ENCODE data around the gene IDE.

Gene IDE

GRCh38 chr10:92567952-92568600, 5.8 kb downstream of the IDE start:
- Histone ChIP-seq H3K36me3 (ENCODE audit: control insufficient read depth in 2 of 2, insufficient read depth in 2 of 2, low read length in 2 of 2) (peaks cover 0 to 2% of the 10 kb centered on the region in 2 donors), H3K4me3 (ENCODE audit: low read length in 2 of 2) (no peak overlapping the region), H3K9ac (ENCODE audit: low read depth in 1 of 2, low read length in 2 of 2) (no peak overlapping the region), H3K27ac (ENCODE audit: low read depth in 2 of 2, low read length in 2 of 2) (no peak overlapping the region), H3K27me3 (ENCODE audit: control insufficient read depth in 2 of 2, insufficient read depth in 2 of 2, low read length in 2 of 2) (no peaks in the 10 kb centered on the region), H3K9me3 (ENCODE audit: control insufficient read depth in 2 of 2, low read length in 2 of 2) (no peaks in the 10 kb centered on the region), H3K4me1 (ENCODE audit: control insufficient read depth in 2 of 2, insufficient read depth in 2 of 2, low read length in 2 of 2) (peaks cover 9 to 13% of the 10 kb centered on the region in 2 donors)

- Histone ChIP-seq H3K4me1 (ENCODE audit: control insufficient read depth in 2 of 2, insufficient read depth in 2 of 2, low read length in 2 of 2) (no peaks in the 10 kb centered on the region), H3K27ac (ENCODE audit: low read depth in 2 of 2, low read length in 2 of 2) (no peak overlapping the region), H3K4me3 (ENCODE audit: low read length in 2 of 2) (no peak overlapping the region), H3K36me3 (ENCODE audit: control insufficient read depth in 2 of 2, insufficient read depth in 2 of 2, low read length in 2 of 2) (peaks cover 3 to 13% of the 10 kb centered on the region in 2 donors), H3K27me3 (ENCODE audit: control insufficient read depth in 2 of 2, insufficient read depth in 2 of 2, low read length in 2 of 2) (no peaks in the 10 kb centered on the region), H3K9me3 (ENCODE audit: control insufficient read depth in 2 of 2, low read length in 2 of 2) (no peaks in the 10 kb centered on the region), H3K9ac (ENCODE audit: low read depth in 1 of 2, low read length in 2 of 2) (no peak overlapping the region)
Measured at GRCh38 chr10:92562424-92562823, 11.5 kb downstream of the IDE start.

- Histone ChIP-seq H3K27me3 (ENCODE audit: control insufficient read depth in 2 of 2, insufficient read depth in 2 of 2, low read length in 2 of 2) (no peaks in the 10 kb centered on the region), H3K9ac (ENCODE audit: low read depth in 1 of 2, low read length in 2 of 2) (no peak overlapping the region)
Measured at GRCh38 chr10:92559046-92559445, 14.8 kb downstream of the IDE start.

GRCh38 chr10:92553959-92554358, 19.9 kb downstream of the IDE start:
- H3K4me3 ChIP-seq (ENCODE audit: low read length in 2 of 2): no peak overlapping the region
- peaks cover 3 to 5% of the 10 kb centered on the region in 2 donors for H3K9me3 ChIP-seq (ENCODE audit: control insufficient read depth in 2 of 2, low read length in 2 of 2)
- no peaks in the 10 kb centered on the region for H3K4me1 ChIP-seq (ENCODE audit: control insufficient read depth in 2 of 2, insufficient read depth in 2 of 2, low read length in 2 of 2)
- H3K27me3 ChIP-seq (ENCODE audit: control insufficient read depth in 2 of 2, insufficient read depth in 2 of 2, low read length in 2 of 2): no peaks in the 10 kb centered on the region
- H3K9ac ChIP-seq (ENCODE audit: low read depth in 1 of 2, low read length in 2 of 2): no peak overlapping the region
- H3K36me3 ChIP-seq (ENCODE audit: control insufficient read depth in 2 of 2, insufficient read depth in 2 of 2, low read length in 2 of 2): peaks cover 4 to 16% of the 10 kb centered on the region in 2 donors
- H3K27ac ChIP-seq (ENCODE audit: low read depth in 2 of 2, low read length in 2 of 2): no peak overlapping the region

More at GRCh38 chr10:92559046-92559445, 14.8 kb downstream of the IDE start:
- Histone ChIP-seq H3K9me3 (ENCODE audit: control insufficient read depth in 2 of 2, low read length in 2 of 2) (peaks cover 1 to 3% of the 10 kb centered on the region in 2 donors), H3K4me1 (ENCODE audit: control insufficient read depth in 2 of 2, insufficient read depth in 2 of 2, low read length in 2 of 2) (no peaks in the 10 kb centered on the region), H3K27ac (ENCODE audit: low read depth in 2 of 2, low read length in 2 of 2) (no peak overlapping the region), H3K36me3 (ENCODE audit: control insufficient read depth in 2 of 2, insufficient read depth in 2 of 2, low read length in 2 of 2) (peaks cover 6 to 24% of the 10 kb centered on the region in 2 donors), H3K4me3 (ENCODE audit: low read length in 2 of 2) (no peak overlapping the region)

- Histone ChIP-seq H3K36me3 (ENCODE audit: control insufficient read depth in 2 of 2, insufficient read depth in 2 of 2, low read length in 2 of 2) (peaks cover 6 to 15% of the 10 kb centered on the region in 2 donors), H3K27ac (ENCODE audit: low read depth in 2 of 2, low read length in 2 of 2) (no peak overlapping the region), H3K9me3 (ENCODE audit: control insufficient read depth in 2 of 2, low read length in 2 of 2) (peaks cover 3 to 5% of the 10 kb centered on the region in 2 donors), H3K9ac (ENCODE audit: low read depth in 1 of 2, low read length in 2 of 2) (no peak overlapping the region), H3K27me3 (ENCODE audit: control insufficient read depth in 2 of 2, insufficient read depth in 2 of 2, low read length in 2 of 2) (no peaks in the 10 kb centered on the region), H3K4me3 (ENCODE audit: low read length in 2 of 2) (no peak overlapping the region), H3K4me1 (ENCODE audit: control insufficient read depth in 2 of 2, insufficient read depth in 2 of 2, low read length in 2 of 2) (no peaks in the 10 kb centered on the region)
Measured at GRCh38 chr10:92552310-92552709, 21.6 kb downstream of the IDE start.

GRCh38 chr10:92550924-92551323, 23.0 kb downstream of the IDE start:
- Histone ChIP-seq H3K27ac (ENCODE audit: low read depth in 2 of 2, low read length in 2 of 2) (no peak overlapping the region), H3K9me3 (ENCODE audit: control insufficient read depth in 2 of 2, low read length in 2 of 2) (peaks cover 3 to 5% of the 10 kb centered on the region in 2 donors), H3K4me3 (ENCODE audit: low read length in 2 of 2) (no peak overlapping the region), H3K9ac (ENCODE audit: low read depth in 1 of 2, low read length in 2 of 2) (no peak overlapping the region), H3K27me3 (ENCODE audit: control insufficient read depth in 2 of 2, insufficient read depth in 2 of 2, low read length in 2 of 2) (no peaks in the 10 kb centered on the region), H3K4me1 (ENCODE audit: control insufficient read depth in 2 of 2, insufficient read depth in 2 of 2, low read length in 2 of 2) (no peaks in the 10 kb centered on the region), H3K36me3 (ENCODE audit: control insufficient read depth in 2 of 2, insufficient read depth in 2 of 2, low read length in 2 of 2) (peaks cover 6 to 11% of the 10 kb centered on the region in 2 donors)

GRCh38 chr10:92547676-92548075, 26.2 kb downstream of the IDE start:
- Histone ChIP-seq H3K4me1 (ENCODE audit: control insufficient read depth in 2 of 2, insufficient read depth in 2 of 2, low read length in 2 of 2) (no peaks in the 10 kb centered on the region), H3K9ac (ENCODE audit: low read depth in 1 of 2, low read length in 2 of 2) (no peak overlapping the region), H3K36me3 (ENCODE audit: control insufficient read depth in 2 of 2, insufficient read depth in 2 of 2, low read length in 2 of 2) (peaks cover 0 to 2% of the 10 kb centered on the region in 2 donors), H3K27ac (ENCODE audit: low read depth in 2 of 2, low read length in 2 of 2) (no peak overlapping the region), H3K4me3 (ENCODE audit: low read length in 2 of 2) (no peak overlapping the region), H3K9me3 (ENCODE audit: control insufficient read depth in 2 of 2, low read length in 2 of 2) (no peaks in the 10 kb centered on the region), H3K27me3 (ENCODE audit: control insufficient read depth in 2 of 2, insufficient read depth in 2 of 2, low read length in 2 of 2) (no peaks in the 10 kb centered on the region)

GRCh38 chr10:92545556-92545955, 28.3 kb downstream of the IDE start:
- no peaks in the 10 kb centered on the region for H3K4me1 ChIP-seq (ENCODE audit: control insufficient read depth in 2 of 2, insufficient read depth in 2 of 2, low read length in 2 of 2)
- no peaks in the 10 kb centered on the region for H3K9me3 ChIP-seq (ENCODE audit: control insufficient read depth in 2 of 2, low read length in 2 of 2)
- H3K4me3 ChIP-seq (ENCODE audit: low read length in 2 of 2): no peak overlapping the region
- H3K27ac ChIP-seq (ENCODE audit: low read depth in 2 of 2, low read length in 2 of 2): no peak overlapping the region
- no peak overlapping the region for H3K9ac ChIP-seq (ENCODE audit: low read depth in 1 of 2, low read length in 2 of 2)
- H3K27me3 ChIP-seq (ENCODE audit: control insufficient read depth in 2 of 2, insufficient read depth in 2 of 2, low read length in 2 of 2): no peaks in the 10 kb centered on the region
- peaks cover 0 to 2% of the 10 kb centered on the region in 2 donors for H3K36me3 ChIP-seq (ENCODE audit: control insufficient read depth in 2 of 2, insufficient read depth in 2 of 2, low read length in 2 of 2)

GRCh38 chr10:92544296-92544695, 29.6 kb downstream of the IDE start:
- no peak overlapping the region for H3K9ac ChIP-seq (ENCODE audit: low read depth in 1 of 2, low read length in 2 of 2)
- H3K27ac ChIP-seq (ENCODE audit: low read depth in 2 of 2, low read length in 2 of 2): no peak overlapping the region
- peaks cover 0 to 2% of the 10 kb centered on the region in 2 donors for H3K36me3 ChIP-seq (ENCODE audit: control insufficient read depth in 2 of 2, insufficient read depth in 2 of 2, low read length in 2 of 2)

GRCh38 chr10:92542458-92542857, 31.4 kb downstream of the IDE start:
- Histone ChIP-seq H3K36me3 (ENCODE audit: control insufficient read depth in 2 of 2, insufficient read depth in 2 of 2, low read length in 2 of 2) (no peaks in the 10 kb centered on the region), H3K27me3 (ENCODE audit: control insufficient read depth in 2 of 2, insufficient read depth in 2 of 2, low read length in 2 of 2) (no peaks in the 10 kb centered on the region), H3K9me3 (ENCODE audit: control insufficient read depth in 2 of 2, low read length in 2 of 2) (no peaks in the 10 kb centered on the region), H3K4me3 (ENCODE audit: low read length in 2 of 2) (no peak overlapping the region), H3K9ac (ENCODE audit: low read depth in 1 of 2, low read length in 2 of 2) (no peak overlapping the region), H3K27ac (ENCODE audit: low read depth in 2 of 2, low read length in 2 of 2) (no peak overlapping the region), H3K4me1 (ENCODE audit: control insufficient read depth in 2 of 2, insufficient read depth in 2 of 2, low read length in 2 of 2) (no peaks in the 10 kb centered on the region)

More at GRCh38 chr10:92544296-92544695, 29.6 kb downstream of the IDE start:
- Histone ChIP-seq H3K4me3 (ENCODE audit: low read length in 2 of 2) (no peak overlapping the region), H3K4me1 (ENCODE audit: control insufficient read depth in 2 of 2, insufficient read depth in 2 of 2, low read length in 2 of 2) (no peaks in the 10 kb centered on the region), H3K27me3 (ENCODE audit: control insufficient read depth in 2 of 2, insufficient read depth in 2 of 2, low read length in 2 of 2) (no peaks in the 10 kb centered on the region), H3K9me3 (ENCODE audit: control insufficient read depth in 2 of 2, low read length in 2 of 2) (no peaks in the 10 kb centered on the region)

Data from mucosa of rectum (tissue), 2 donors.